ENCODE results near the gene LRR1.
A peak's percentile ranks its signal among the peaks of the same experiment; 100 is the strongest.
"Not testable (repeated sequence)": the region's sequence is repeated elsewhere in the genome, so short reads cannot be mapped to it uniquely, and the experiment has no call there.

LRR1 gene

GRCh38 chr14:49585803-49586672, 12.7 kb upstream of the LRR1 start, which contains the start of gene RPS29:
Gene RPS29 (minus strand): TSS chr14:49586380. CDS start chr14:49586346, 34 bp downstream.
- peak; percentile 99 for DNase-seq

GRCh38 chr14:49586673-49587460, 11.9 kb upstream of the LRR1 start:
- DNase-seq, result no peak

DNA sequence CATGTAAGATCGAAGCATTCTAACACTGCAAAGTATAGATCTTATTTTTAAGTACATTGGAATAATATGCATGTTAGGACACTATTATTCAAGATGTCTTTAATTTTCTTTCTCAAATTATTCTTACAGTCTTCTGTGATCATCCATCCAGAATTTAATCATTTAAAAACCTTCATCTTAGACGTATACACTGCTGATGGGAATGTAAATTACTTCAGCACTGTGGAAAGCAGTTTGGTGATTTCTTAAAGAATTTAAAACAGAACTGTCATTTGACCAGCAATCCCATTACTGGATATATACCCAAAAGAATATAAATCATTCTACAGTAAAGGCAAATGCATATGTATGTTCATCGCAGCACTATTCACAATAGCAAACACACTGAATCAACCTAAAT, 9.4 kb upstream of the LRR1 start:
- no peak for DNase-seq

GRCh38 chr14:49593016-49593415, 5.7 kb upstream of the LRR1 start:
- DNase-seq, result no peak

DNA sequence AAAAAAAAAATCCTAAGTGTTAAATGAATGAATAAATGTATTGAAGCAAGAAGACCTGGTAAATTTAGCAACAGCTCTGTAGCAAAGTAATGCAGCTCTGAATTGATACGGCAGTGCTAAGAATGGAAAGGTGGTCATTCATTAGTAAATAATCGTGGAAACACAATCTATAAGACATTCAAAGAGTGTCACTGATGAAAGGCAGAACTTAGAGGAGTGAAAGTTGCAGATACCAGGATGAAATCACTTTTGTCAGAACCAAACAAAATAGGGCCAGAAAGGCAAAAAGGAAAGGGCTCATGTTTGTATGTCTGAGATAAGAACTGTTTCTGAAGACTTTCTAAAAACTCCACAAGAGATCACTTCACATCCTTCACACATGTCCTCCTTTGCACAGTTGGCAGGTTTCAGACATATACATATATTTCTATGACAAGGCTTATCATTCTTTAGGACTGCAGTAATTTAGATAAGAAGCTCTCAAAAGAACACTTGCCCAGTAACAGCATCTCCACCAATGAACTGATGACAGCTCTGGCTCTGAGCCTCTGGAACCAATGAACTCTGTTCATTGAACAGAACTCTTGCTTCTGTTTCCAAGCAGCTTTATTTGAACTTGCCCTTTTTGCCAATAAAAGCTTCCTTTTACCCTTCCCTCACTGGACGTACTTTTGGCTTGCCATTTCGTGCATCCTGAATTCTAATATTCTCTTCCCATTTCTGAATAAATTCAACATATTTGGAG, 4.2 kb upstream of the LRR1 start:
- no peak for DNase-seq

- no peak for DNase-seq
These were observed 603 bp upstream of the LRR1 start for GRCh38 chr14:49598189-49598484.

- DNase-seq, result no peak
These were observed 8.8 kb downstream of the LRR1 start for GRCh38 chr14:49607583-49607982.

DNA sequence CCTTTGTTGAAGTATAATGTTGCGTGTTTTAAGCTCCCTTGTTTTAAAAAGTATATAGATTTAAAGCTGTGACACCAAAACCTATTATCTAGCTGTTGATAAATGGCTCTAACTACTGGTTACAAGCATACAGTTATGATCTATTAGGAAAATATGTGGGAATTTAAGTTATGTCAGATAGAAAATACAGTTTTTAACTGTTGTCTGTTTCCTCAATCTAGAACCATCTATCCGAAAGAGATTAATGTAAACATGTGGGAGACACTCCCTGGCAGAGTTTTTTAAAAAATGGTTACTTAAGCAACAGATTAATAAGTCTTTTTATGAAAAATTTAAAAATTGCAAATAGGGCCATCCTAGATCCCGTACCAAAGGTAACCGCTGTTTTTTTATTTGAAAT, 13.5 kb downstream of the LRR1 start:
- DNase-seq, result no peak

GRCh38 chr14:49612671-49613070, 13.9 kb downstream of the LRR1 start:
- DNase-seq, result no peak

DNA sequence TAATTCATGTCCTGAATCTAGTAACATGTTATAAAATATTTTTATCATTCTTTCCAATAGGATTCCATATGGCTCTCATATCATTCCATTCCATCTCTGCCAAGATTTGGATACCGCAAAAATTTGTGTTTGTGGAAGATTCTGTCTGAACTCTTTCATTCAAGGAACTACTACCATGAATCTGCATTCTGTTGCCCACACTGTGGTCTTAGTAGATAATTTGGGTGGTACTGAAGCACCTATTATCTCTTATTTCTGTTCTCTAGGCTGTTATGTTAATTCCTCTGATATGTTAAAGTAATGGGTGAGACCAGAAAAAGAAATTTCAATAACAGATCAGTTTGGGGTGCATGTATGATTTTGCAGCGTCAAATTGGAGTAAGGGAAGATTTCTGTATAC, 15.5 kb downstream of the LRR1 start:
- DNase-seq, result no peak

DNA sequence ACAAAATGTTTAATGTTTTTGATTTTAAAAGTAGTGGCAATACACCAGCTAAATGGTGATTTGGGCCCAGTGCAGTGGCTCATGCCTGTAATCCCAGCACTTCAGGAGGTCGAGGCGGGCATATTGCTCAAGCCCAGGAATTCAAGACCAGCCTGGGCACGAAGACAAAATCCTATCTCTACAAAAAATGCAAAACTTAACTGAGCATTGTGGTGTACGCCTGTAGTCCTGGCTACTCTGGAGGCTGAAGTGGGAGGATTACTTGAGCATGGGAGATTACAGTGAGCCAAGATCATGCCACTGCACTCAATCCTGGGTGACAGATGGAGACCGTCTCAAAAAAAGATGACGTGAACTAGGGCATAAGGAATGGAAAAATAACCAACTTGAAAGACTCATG, 17.0 kb downstream of the LRR1 start:
- no peak for DNase-seq

DNA sequence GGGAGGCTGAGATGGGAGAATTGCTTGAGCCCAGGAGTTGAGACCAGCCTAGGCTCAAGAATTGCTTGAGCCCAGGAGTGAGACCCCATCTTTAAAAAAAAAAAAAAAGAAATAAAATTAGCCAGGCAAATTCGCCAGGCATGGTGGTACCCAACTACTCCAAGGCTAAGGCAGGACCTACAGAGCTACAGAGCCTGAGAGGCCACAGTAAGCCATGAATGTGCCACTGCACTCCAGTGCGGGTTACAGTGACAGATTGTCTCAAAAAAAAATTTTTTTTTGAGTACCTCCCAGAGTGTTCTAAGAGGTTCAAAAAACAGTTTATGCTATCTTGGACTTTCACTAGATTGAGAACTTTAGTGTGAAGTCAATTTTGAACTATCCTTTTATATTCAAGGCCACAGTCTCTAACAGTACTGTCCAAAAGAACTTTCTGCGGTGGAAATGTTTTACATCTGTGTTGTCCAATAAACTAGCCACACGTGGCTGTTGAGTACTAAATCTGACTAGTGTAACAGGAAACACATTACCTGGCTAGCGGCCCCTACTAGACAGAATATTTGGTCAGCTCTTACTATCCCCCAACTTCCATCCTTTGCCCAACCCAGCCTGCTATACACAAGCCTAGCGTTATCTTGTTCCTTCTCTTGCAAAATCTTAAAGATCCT, 19.2 kb downstream of the LRR1 start:
- DNase-seq, result no peak

GRCh38 chr14:49619273-49619672, 20.5 kb downstream of the LRR1 start:
- not testable (repeated sequence) for DNase-seq

GRCh38 chr14:49619730-49620129, 21.0 kb downstream of the LRR1 start:
- DNase-seq, result no peak

DNA sequence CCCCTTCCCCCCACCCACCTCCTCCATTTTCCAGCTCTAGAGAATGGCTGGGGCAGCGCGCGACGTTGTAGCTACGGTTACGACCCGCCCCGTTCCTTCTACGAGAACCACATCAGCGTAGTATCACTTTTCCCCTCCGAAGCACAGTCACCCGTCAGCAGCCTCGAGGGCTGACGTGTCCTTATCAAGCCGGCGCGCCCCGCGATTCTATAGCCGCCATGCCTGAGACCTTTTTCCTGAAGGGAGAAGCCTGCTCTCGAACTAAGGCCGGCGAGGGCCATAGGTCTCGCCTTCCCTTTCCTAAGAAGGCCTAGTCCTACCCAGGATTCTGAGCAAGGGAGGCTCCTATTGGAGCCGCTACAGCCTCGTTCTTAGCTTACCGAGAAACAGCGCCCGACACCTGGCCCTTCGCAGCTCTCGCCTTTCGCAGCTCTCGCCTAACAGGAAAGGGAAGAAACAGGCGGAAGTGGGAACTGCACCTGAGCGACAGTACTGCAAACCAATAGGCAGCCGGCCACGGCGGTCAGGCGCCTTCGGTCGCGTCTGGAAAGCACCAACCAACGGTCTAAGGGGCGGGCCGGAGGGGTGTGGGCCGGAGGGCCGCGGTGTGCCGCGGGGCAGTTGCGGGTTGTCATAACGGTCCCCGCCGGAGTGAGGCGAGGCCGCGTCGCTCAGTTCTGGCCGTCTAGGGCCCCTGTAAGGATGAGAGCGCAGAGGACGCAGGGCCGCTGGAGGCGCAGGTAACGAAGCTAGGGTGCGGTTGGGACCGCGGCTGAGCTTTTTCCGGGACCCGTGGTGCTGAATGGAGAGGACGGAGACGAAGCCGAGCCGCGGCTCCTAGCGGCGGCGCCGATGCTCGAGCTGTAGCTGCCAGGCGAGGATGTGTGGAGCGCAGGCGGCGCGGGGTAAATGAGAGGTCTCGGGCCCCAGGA, 21.7 kb downstream of the LRR1 start, which contains the start of the genes MGAT2 and RPL36AL:
Gene MGAT2, plus strand, starts transcription at position 618 of the 932 bp plus-strand sequence. CDS start 470 bp downstream, outside the sequence.
Gene RPL36AL, minus strand, starts transcription at position 445 of the 932 bp plus-strand sequence. CDS start 1,522 bp downstream, outside the sequence.
- peak; percentile 95 for DNase-seq

DNA sequence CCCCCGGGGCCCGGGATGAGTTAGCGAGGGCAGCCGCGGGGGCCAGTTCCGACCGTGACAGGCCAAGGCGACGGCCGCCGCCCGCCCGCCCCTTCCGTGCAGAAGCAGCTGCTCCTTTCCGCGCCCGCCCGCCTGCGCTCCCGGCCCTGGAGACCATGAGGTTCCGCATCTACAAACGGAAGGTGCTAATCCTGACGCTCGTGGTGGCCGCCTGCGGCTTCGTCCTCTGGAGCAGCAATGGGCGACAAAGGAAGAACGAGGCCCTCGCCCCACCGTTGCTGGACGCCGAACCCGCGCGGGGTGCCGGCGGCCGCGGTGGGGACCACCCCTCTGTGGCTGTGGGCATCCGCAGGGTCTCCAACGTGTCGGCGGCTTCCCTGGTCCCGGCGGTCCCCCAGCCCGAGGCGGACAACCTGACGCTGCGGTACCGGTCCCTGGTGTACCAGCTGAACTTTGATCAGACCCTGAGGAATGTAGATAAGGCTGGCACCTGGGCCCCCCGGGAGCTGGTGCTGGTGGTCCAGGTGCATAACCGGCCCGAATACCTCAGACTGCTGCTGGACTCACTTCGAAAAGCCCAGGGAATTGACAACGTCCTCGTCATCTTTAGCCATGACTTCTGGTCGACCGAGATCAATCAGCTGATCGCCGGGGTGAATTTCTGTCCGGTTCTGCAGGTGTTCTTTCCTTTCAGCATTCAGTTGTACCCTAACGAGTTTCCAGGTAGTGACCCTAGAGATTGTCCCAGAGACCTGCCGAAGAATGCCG, 22.6 kb downstream of the LRR1 start:
- peak; percentile 72 for DNase-seq

- DNase-seq, result no peak
These were observed 23.4 kb downstream of the LRR1 start for GRCh38 chr14:49622022-49622607.

- no peak for DNase-seq
These were observed 24.6 kb downstream of the LRR1 start for GRCh38 chr14:49623387-49623786.

DNA sequence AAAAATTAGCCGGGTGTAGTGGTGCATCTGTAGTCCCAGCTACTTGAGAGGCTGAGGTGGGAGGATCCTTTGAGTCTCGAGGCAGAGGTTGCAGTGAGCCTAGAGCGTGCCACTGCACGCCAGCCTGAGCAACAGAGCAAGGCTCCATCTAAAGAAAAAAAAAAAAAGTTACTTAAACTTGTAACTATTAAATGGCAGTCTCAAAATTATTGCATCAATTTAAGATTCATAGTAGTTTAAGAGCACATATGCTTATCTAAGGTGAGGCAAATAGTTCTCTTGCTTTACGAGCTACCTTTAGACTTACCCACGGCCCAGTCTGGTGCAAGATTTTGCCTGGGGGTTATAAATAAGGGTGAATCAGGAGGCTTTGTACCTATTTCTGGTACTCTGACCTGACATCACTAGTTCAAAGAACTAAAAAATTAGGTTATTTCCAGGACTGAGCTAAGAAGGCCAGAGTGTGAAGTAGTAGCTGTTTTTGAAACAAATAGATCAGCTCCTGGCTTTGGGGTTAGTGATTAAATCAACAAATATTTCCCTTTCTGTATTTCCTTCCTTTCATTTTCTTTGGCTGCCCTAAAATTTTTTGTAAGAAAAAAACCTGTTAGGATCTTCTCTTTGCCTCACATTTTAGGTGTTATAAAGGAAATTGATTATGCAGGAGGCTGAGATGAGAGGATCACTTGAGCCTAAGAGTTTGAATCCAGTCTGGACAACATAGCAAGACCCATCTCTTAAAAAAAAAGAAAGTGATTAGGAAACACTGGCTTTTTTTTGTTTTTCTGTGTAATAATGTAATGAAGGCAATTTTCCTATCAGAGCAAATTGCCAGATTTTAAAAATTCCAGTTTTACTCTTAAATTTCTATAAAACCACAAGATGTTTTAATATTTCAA, 25.4 kb downstream of the LRR1 start:
- DNase-seq, result peak; percentile 38

Measured in CD4-positive, alpha-beta T cell treated with Interleukin-15 for 1 hour (primary cell).